Measurements from ENCODE around the gene SPTB.

GRCh38 chr14:64850369-64851137 is 29.2 kb downstream of the SPTB start:
- TF ChIP-seq, protein P1, sequence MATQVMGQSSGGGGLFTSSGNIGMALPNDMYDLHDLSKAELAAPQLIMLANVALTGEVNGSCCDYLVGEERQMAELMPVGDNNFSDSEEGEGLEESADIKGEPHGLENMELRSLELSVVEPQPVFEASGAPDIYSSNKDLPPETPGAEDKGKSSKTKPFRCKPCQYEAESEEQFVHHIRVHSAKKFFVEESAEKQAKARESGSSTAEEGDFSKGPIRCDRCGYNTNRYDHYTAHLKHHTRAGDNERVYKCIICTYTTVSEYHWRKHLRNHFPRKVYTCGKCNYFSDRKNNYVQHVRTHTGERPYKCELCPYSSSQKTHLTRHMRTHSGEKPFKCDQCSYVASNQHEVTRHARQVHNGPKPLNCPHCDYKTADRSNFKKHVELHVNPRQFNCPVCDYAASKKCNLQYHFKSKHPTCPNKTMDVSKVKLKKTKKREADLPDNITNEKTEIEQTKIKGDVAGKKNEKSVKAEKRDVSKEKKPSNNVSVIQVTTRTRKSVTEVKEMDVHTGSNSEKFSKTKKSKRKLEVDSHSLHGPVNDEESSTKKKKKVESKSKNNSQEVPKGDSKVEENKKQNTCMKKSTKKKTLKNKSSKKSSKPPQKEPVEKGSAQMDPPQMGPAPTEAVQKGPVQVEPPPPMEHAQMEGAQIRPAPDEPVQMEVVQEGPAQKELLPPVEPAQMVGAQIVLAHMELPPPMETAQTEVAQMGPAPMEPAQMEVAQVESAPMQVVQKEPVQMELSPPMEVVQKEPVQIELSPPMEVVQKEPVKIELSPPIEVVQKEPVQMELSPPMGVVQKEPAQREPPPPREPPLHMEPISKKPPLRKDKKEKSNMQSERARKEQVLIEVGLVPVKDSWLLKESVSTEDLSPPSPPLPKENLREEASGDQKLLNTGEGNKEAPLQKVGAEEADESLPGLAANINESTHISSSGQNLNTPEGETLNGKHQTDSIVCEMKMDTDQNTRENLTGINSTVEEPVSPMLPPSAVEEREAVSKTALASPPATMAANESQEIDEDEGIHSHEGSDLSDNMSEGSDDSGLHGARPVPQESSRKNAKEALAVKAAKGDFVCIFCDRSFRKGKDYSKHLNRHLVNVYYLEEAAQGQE (IDR thresholded peaks at IDR 0.05; ENCODE audit: low read depth): no peak
- TF ChIP-seq RAD21 (IDR thresholded peaks at IDR 0.05; ENCODE audit: low read depth) (no peak), TCF12 (IDR thresholded peaks at IDR 0.05; ENCODE audit: low read depth) (no peak), CEBPB (IDR thresholded peaks at IDR 0.05) (no peak)

All from Ishikawa (cell line).